Liver (tissue), 9 donors: ENCODE measurements around the gene ST6GALNAC4. TPM values are rescaled to one million over a fixed set of nuclear protein-coding genes. Genes with fewer than 3 reads are reported as not detected.

Experiments
- DNase-seq: peaks from one replicate; pipeline ENCODE4 v3.0.0-alpha.2; 2017; ENCODE audit warnings: low spot score
- H3K27ac ChIP-seq, 2 donors: one replicate each; pipeline ENCODE4 v1.7.0; 2013; ENCODE audit warnings: inconsistent platforms in 2 of 2, low read length in 2 of 2, control low read depth in 1 of 2, low read depth in 1 of 2, mild to moderate bottlenecking in 1 of 2
- H3K27me3 ChIP-seq, 4 donors: one replicate each; pipeline versions ENCODE4 v1.6.1 to v1.7.0; 2013; ENCODE audit warnings: low read length in 3 of 4, inconsistent platforms in 1 of 4, mild to moderate bottlenecking in 1 of 4, moderate library complexity in 1 of 4; ENCODE audit not compliant: control insufficient read depth in 4 of 4, insufficient read depth in 4 of 4
- H3K36me3 ChIP-seq, 4 donors: one replicate each; pipeline versions ENCODE4 v1.6.1 to v1.7.0; 2013; ENCODE audit warnings: low read length in 3 of 4, mild to moderate bottlenecking in 3 of 4, low read depth in 1 of 4, moderate library complexity in 1 of 4; ENCODE audit not compliant: control insufficient read depth in 4 of 4, insufficient read depth in 3 of 4
- H3K4me1 ChIP-seq, 4 donors: one replicate each; pipeline versions ENCODE4 v1.6.1 to v1.7.0; 2013; ENCODE audit warnings: low read length in 3 of 4, mild to moderate bottlenecking in 3 of 4, moderate library complexity in 1 of 4; ENCODE audit not compliant: control insufficient read depth in 4 of 4, insufficient read depth in 4 of 4
- H3K4me3 ChIP-seq, 3 donors: one replicate each; pipeline versions ENCODE4 v1.6.1 to v1.7.0; 2013; ENCODE audit warnings: low read length in 3 of 3, control low read depth in 1 of 3, low read depth in 1 of 3, mild to moderate bottlenecking in 1 of 3
- H3K9ac ChIP-seq, 2 donors: one replicate each; pipeline ENCODE4 v1.7.0; 2013; ENCODE audit warnings: low read length in 2 of 2, mild to moderate bottlenecking in 2 of 2, moderate library complexity in 2 of 2, control low read depth in 1 of 2, low read depth in 1 of 2
- H3K9me3 ChIP-seq, 4 donors: one replicate each; pipeline versions ENCODE4 v1.6.1 to v1.7.0; 2013; ENCODE audit warnings: low read length in 3 of 4; ENCODE audit not compliant: control insufficient read depth in 4 of 4
- ATF3 ChIP-seq: IDR thresholded peaks from 2 replicates; pipeline ENCODE4 v1.6.1; 2016; ENCODE audit warnings: antibody characterized with exemption
- CTCF ChIP-seq: fragments of 150-350 bp; IDR thresholded peaks from 2 replicates; pipeline ENCODE4 v1.5.1; 2017; ENCODE audit warnings: improper control_type of control experiment, low read depth, low read length; ENCODE audit not compliant: missing input control
- EGR1 ChIP-seq, 2 donors: IDR thresholded peaks; 2 replicates each; pipeline ENCODE4 v1.6.1; 2016 to 2018; ENCODE audit warnings: antibody characterized with exemption in 2 of 2, low read depth in 2 of 2
- FOXA1 ChIP-seq: IDR thresholded peaks from 2 replicates; pipeline ENCODE4 v1.6.1; 2016; ENCODE audit warnings: antibody characterized with exemption
- FOXA2 ChIP-seq: IDR thresholded peaks from 2 replicates; pipeline ENCODE4 v1.6.1; 2016; ENCODE audit warnings: antibody characterized with exemption
- GABPA ChIP-seq, 2 donors: IDR thresholded peaks in 1 of 2; conservative IDR thresholded peaks in 1 of 2; 2 replicates each; pipeline ENCODE4 v1.6.1; 2016; ENCODE audit warnings: antibody characterized with exemption in 2 of 2, mild to moderate bottlenecking in 1 of 2, moderate library complexity in 1 of 2
- HNF4A ChIP-seq, 2 donors: conservative IDR thresholded peaks; 2 replicates each; pipeline ENCODE4 v1.6.1; 2016; ENCODE audit warnings: antibody characterized with exemption in 2 of 2, mild to moderate bottlenecking in 2 of 2
- HNF4G ChIP-seq: IDR thresholded peaks from 2 replicates; pipeline ENCODE4 v1.6.1; 2016; ENCODE audit warnings: antibody characterized with exemption
- JUND ChIP-seq, 2 donors: IDR thresholded peaks; 2 replicates each; pipeline ENCODE4 v1.6.1; 2016; ENCODE audit warnings: antibody characterized with exemption in 2 of 2
- MAX ChIP-seq: IDR thresholded peaks from 2 replicates; pipeline ENCODE4 v1.6.1; 2016; ENCODE audit warnings: antibody characterized with exemption
- NR2F2 ChIP-seq: IDR thresholded peaks from 2 replicates; pipeline ENCODE4 v1.6.1; 2016; ENCODE audit warnings: antibody characterized with exemption
- RAD21 ChIP-seq, 2 donors: IDR thresholded peaks; 2 replicates each; pipeline ENCODE4 v1.6.1; 2016; ENCODE audit warnings: antibody characterized with exemption in 2 of 2, mild to moderate bottlenecking in 2 of 2
- REST ChIP-seq: IDR thresholded peaks from 2 replicates; pipeline ENCODE4 v1.6.1; 2016; ENCODE audit warnings: antibody characterized with exemption, mild to moderate bottlenecking
- RXRA ChIP-seq, 2 donors: IDR thresholded peaks; 2 replicates each; pipeline ENCODE4 v1.6.1; 2017 to 2018; ENCODE audit warnings: antibody characterized with exemption in 2 of 2, mild to moderate bottlenecking in 1 of 2
- SP1 ChIP-seq: IDR thresholded peaks from 2 replicates; pipeline ENCODE4 v1.6.1; 2018; ENCODE audit warnings: antibody characterized with exemption, mild to moderate bottlenecking
- TAF1 ChIP-seq: conservative IDR thresholded peaks from 2 replicates; pipeline ENCODE4 v1.6.1; 2016; ENCODE audit warnings: antibody characterized with exemption, mild to moderate bottlenecking
- YY1 ChIP-seq: IDR thresholded peaks from 2 replicates; pipeline ENCODE4 v1.6.1; 2016; ENCODE audit warnings: antibody characterized with exemption, mild to moderate bottlenecking
- ZBTB33 ChIP-seq: IDR thresholded peaks from 2 replicates; pipeline ENCODE4 v1.6.1; 2016; ENCODE audit warnings: antibody characterized with exemption
- WGBS: extraction: QIAGEN DNeasy Blood & Tissue Kit; methylation state at CpG from one replicate; pipeline ENCODE4 v1.1.7; 2013; 5-methylcytosine and 5-hydroxymethylcytosine counted together
- polyA plus RNA-seq, 2 donors: library from polyadenylated mRNA; stranded (reverse) in 1 of 2; unstranded in 1 of 2; fragments of 200-250 nt in 1 of 2; fragments of >200 nt in 1 of 2; fragmentation: Nextera tagmentation in 1 of 2; extraction: Ambion mirVana in 1 of 2; gene quantifications; one replicate each; pipeline versions ENCODE4 v1.2.1 to v1.2.3, GENCODE V29; 2013 to 2015
- total RNA-seq, 2 donors: library from RNA; depleted of rRNA; stranded (reverse); fragments of >200 nt; gene quantifications; one replicate each; pipeline ENCODE4 v1.2.3, GENCODE V29; 2014
- donor health status: healthy.
- donor health status: healthy.
- donor health status: healthy.
- donor health status: healthy.
- donor health status: healthy.

ST6GALNAC4 gene
- total and polyA plus RNA-seq, 4 donors = 2.5 to 83.7 (median 7.5) TPM

GRCh38 chr9:127896395-127897192, 20.2 kb downstream of the ST6GALNAC4 start:
- Histone ChIP-seq H3K9me3 (peaks cover 0 to 6% (median 5%) of the 10 kb centered on the region in 4 donors), H3K4me3 (peak overlapping the region; percentile 52 to 80 (median 66)), H3K27me3 (no peaks in the 10 kb centered on the region), H3K9ac (peak overlapping the region; percentile 32 to 42), H3K4me1 (peaks cover 0 to 28% (median 25%) of the 10 kb centered on the region in 4 donors), H3K36me3 (peaks cover 19 to 40% (median 31%) of the 10 kb centered on the region in 4 donors), H3K27ac (peak overlapping the region; percentile 91 to 93)
- TF ChIP-seq ZBTB33 (no peak), RXRA (IDR thresholded peaks at IDR 0.05) (no peak), REST (no peak), YY1 (no peak), HNF4A (conservative IDR thresholded peaks at IDR 0.05) (no peak), ATF3 (no peak), FOXA1 (no peak), EGR1 (IDR thresholded peaks at IDR 0.05; ENCODE audit: low read depth in 2 of 2) (no peak), SP1 (no peak), NR2F2 (no peak), CTCF (no peak), FOXA2 (no peak), MAX (no peak), JUND (IDR thresholded peaks at IDR 0.05) (no peak), RAD21 (IDR thresholded peaks at IDR 0.05) (no peak), HNF4G (no peak), TAF1 (no peak), GABPA (IDR thresholded peaks at IDR 0.05 in 1 of 2, conservative IDR thresholded peaks at IDR 0.05 in 1 of 2) (no peak)
- WGBS = 41% methylated on average over 16 of the region's 16 CpGs
- DNase-seq = no peak
